HepG2 (cell line): ENCODE data around the gene BANK1.

ENCODE experiments used
- BRCA1 ChIP-seq: sonication (generic); formaldehyde crosslinking; IDR thresholded peaks from 2 replicates; pipeline ENCODE4 v1.4.0; 2020; ENCODE audit warnings: missing genetic modification reagents
- CREB1 ChIP-seq, 2 experiments: fragments of 450-650 bp in 1 of 2; IDR thresholded peaks; 2 replicates each; pipeline ENCODE4 v1.6.1; 2016 to 2017; ENCODE audit warnings: control low read depth in 1 of 2, mild to moderate bottlenecking in 1 of 2, missing compliant biosample characterization in 1 of 2, missing genetic modification characterization in 1 of 2
- SP4 ChIP-seq: sonication (generic); formaldehyde crosslinking; IDR thresholded peaks from 2 replicates; pipeline ENCODE4 v1.8.1; 2023; ENCODE audit warnings: mild to moderate bottlenecking, missing genetic modification reagents
- SP5 ChIP-seq: IDR thresholded peaks from 2 replicates; pipeline ENCODE4 v1.6.1; 2016; ENCODE audit warnings: low read depth, borderline replicate concordance
- ZBTB8A ChIP-seq: sonication (generic); formaldehyde crosslinking; IDR thresholded peaks from 2 replicates; pipeline ENCODE4 v1.4.0; 2020; ENCODE audit warnings: mild to moderate bottlenecking, low read depth, missing genetic modification reagents, borderline replicate concordance
- ZNF121 ChIP-seq: sonication (generic); formaldehyde crosslinking; IDR thresholded peaks from 2 replicates; pipeline ENCODE4 v1.5.0; 2020; ENCODE audit warnings: mild to moderate bottlenecking, missing genetic modification reagents
- ZNF543 ChIP-seq: sonication (generic); formaldehyde crosslinking; IDR thresholded peaks from 2 replicates; pipeline ENCODE4 v1.4.0; 2020; ENCODE audit warnings: mild to moderate bottlenecking, missing genetic modification reagents
- ZNF546 ChIP-seq: sonication (generic); formaldehyde crosslinking; conservative IDR thresholded peaks from 2 replicates; pipeline ENCODE4 v1.8.1; 2023; ENCODE audit warnings: mild to moderate bottlenecking, missing genetic modification reagents
- TF ChIP-seq, protein P1 (sequence below): IDR thresholded peaks from 2 replicates; pipeline ENCODE4 v1.6.1; 2016; ENCODE audit warnings: control low read depth
- TF ChIP-seq, protein P2 (sequence below): sonication (generic); formaldehyde crosslinking; IDR thresholded peaks from 2 replicates; pipeline ENCODE4 v1.5.1; 2020; ENCODE audit warnings: mild to moderate bottlenecking, missing genetic modification reagents, moderate library complexity
- TF ChIP-seq, protein P3 (sequence below): sonication (generic); formaldehyde crosslinking; IDR thresholded peaks from 2 replicates; pipeline ENCODE4 v1.5.0; 2020; ENCODE audit warnings: missing genetic modification reagents, mild to moderate bottlenecking, borderline replicate concordance

DNA sequence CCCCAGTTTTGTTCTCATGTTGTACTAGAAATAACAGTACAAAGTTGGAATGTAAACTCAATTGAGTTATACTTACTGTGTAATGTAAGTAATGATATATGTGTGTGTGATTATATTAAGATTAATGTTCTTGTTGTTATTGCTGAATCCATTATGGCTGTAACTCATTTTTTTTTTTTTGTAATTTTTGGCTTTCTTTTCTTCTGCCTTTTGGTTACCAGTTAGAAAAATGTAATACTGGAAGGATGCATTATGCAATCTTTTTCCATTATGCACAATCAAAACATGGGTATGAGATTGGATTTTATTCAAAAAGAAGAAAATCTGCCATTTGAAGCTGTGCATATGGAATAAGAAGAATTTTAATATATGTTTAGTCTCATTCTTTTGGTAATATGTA is 34.0 kb downstream of the BANK1 start:
- TF ChIP-seq BRCA1 (no peak), CREB1 (IDR thresholded peaks at IDR 0.05) (no peak), CREB1 (CRISPR knock-in tag; IDR thresholded peaks at IDR 0.05) (no peak), ZNF543 (no peak), ZNF121 (CRISPR knock-in tag) (no peak), ZBTB8A (CRISPR knock-in tag) (no peak), SP4 (CRISPR knock-in tag) (no peak), ZNF546 (CRISPR knock-in tag) (no peak), SP5 (no peak)
- TF ChIP-seq, protein P1, sequence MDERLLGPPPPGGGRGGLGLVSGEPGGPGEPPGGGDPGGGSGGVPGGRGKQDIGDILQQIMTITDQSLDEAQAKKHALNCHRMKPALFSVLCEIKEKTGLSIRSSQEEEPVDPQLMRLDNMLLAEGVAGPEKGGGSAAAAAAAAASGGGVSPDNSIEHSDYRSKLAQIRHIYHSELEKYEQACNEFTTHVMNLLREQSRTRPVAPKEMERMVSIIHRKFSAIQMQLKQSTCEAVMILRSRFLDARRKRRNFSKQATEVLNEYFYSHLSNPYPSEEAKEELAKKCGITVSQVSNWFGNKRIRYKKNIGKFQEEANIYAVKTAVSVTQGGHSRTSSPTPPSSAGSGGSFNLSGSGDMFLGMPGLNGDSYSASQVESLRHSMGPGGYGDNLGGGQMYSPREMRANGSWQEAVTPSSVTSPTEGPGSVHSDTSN = no peak
- TF ChIP-seq, protein P2, sequence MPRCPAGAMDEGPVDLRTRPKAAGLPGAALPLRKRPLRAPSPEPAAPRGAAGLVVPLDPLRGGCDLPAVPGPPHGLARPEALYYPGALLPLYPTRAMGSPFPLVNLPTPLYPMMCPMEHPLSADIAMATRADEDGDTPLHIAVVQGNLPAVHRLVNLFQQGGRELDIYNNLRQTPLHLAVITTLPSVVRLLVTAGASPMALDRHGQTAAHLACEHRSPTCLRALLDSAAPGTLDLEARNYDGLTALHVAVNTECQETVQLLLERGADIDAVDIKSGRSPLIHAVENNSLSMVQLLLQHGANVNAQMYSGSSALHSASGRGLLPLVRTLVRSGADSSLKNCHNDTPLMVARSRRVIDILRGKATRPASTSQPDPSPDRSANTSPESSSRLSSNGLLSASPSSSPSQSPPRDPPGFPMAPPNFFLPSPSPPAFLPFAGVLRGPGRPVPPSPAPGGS = no peak
- TF ChIP-seq, protein P3, sequence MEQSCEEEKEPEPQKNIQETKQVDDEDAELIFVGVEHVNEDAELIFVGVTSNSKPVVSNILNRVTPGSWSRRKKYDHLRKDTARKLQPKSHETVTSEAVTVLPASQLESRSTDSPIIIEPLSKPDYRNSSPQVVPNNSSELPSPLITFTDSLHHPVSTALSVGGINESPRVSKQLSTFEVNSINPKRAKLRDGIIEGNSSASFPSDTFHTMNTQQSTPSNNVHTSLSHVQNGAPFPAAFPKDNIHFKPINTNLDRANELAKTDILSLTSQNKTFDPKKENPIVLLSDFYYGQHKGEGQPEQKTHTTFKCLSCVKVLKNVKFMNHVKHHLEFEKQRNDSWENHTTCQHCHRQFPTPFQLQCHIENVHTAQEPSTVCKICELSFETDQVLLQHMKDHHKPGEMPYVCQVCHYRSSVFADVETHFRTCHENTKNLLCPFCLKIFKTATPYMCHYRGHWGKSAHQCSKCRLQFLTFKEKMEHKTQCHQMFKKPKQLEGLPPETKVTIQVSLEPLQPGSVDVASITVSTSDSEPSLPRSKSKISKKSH (CRISPR knock-in tag) = no peak
